GM18517 (cell line): ENCODE measurements around the gene RPS3.

Experiments
- ATAC-seq: cut with Tn5 transposase; IDR thresholded peaks from one replicate; pipeline ENCODE4 v1.9.1; 2021; ENCODE audit warnings: mild to moderate bottlenecking, moderate library complexity; ENCODE audit not compliant: unreplicated experiment

Gene RPS3

GRCh38 chr11:75413864-75414263 lies 14.5 kb downstream of the RPS3 start:
- no peak for ATAC-seq

- no peak for ATAC-seq
Observed at GRCh38 chr11:75420224-75421034, 21.1 kb downstream of the RPS3 start.

- no peak for ATAC-seq
Observed at GRCh38 chr11:75421035-75421602, 21.8 kb downstream of the RPS3 start.

GRCh38 chr11:75421902-75422247 lies 22.6 kb downstream of the RPS3 start:
- no peak for ATAC-seq

- no peak for ATAC-seq
Observed at GRCh38 chr11:75422248-75423231, 23.2 kb downstream of the RPS3 start.

GRCh38 chr11:75423721-75424120 lies 24.4 kb downstream of the RPS3 start:
- no peak for ATAC-seq

GRCh38 chr11:75424396-75424795 lies 25.1 kb downstream of the RPS3 start:
- ATAC-seq: no peak

- no peak for ATAC-seq
Observed at GRCh38 chr11:75425422-75425821, 26.1 kb downstream of the RPS3 start.

GRCh38 chr11:75426720-75427086 lies 27.4 kb downstream of the RPS3 start:
- no peak for ATAC-seq

- no peak for ATAC-seq
Observed at GRCh38 chr11:75427181-75427580, 27.9 kb downstream of the RPS3 start.

GRCh38 chr11:75428281-75428724 lies 29.0 kb downstream of the RPS3 start:
- ATAC-seq: no peak

GRCh38 chr11:75428989-75429640 lies 29.8 kb downstream of the RPS3 start:
- no peak for ATAC-seq

GRCh38 chr11:75429641-75429901 lies 30.3 kb downstream of the RPS3 start:
- ATAC-seq: no peak

GRCh38 chr11:75429902-75430713 lies 30.8 kb downstream of the RPS3 start:
- no peak for ATAC-seq

GRCh38 chr11:75430714-75431532 lies 31.6 kb downstream of the RPS3 start:
- ATAC-seq: no peak

GRCh38 chr11:75431533-75432525 lies 32.5 kb downstream of the RPS3 start:
- no peak for ATAC-seq

- no peak for ATAC-seq
Observed at GRCh38 chr11:75432911-75433321, 33.6 kb downstream of the RPS3 start, which contains the start of gene KLHL35. TSS of gene KLHL35 (minus strand) at chr11:75433203. CDS start at chr11:75430629, 2,574 bp downstream.

GRCh38 chr11:75433443-75433842 lies 34.1 kb downstream of the RPS3 start:
- no peak for ATAC-seq
